ENCODE data around the gene TARP.

The TARP gene

DNA sequence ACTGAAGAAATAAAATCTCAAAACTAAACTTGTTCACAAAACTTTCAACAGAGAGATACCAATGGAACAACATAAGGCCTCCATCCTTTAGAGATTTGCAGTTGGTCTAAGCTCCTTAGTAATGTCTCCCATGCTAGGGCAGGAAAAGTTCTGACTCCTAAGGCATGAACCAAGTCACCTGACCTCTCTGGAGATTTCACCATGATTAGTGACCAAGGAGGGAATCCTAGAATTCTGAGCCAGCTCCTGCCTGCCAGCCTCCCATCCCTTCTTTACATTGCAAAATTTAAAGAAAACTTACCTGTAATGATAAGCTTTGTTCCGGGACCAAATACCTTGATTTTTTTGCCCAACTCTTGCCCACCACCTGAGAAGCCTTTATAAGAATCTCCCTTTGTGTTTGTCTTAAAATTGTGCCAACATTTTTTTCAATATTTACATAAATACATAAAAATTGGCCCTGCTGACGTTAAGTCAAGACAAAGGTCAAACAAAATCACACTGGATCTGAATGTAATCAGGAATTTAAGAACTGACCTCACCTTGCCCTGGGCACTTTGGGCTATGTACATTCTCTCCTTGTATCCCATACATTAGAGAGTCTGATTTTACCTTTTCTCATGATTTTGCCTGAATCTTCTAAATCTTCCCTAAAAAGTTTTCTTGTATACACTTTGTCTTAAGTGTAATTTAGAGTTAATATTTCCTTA lies at the start of gene TARP:
Gene TARP (minus strand): TSS at position 351 of the 710 bp plus-strand sequence.
- Histone ChIP-seq H3K4me1 (ENCODE audit: control insufficient read depth, insufficient read depth, low read length, poor library complexity, severe bottlenecking) (no peaks in the 10 kb centered on the region), H3K4me3 (ENCODE audit: insufficient read depth, low read depth, low read length, poor library complexity, severe bottlenecking) (no peak within 1 kb of the TSS), H3K27ac (ENCODE audit: insufficient read depth, low read length, poor library complexity, severe bottlenecking) (no peak within 1 kb of the TSS)

DNA sequence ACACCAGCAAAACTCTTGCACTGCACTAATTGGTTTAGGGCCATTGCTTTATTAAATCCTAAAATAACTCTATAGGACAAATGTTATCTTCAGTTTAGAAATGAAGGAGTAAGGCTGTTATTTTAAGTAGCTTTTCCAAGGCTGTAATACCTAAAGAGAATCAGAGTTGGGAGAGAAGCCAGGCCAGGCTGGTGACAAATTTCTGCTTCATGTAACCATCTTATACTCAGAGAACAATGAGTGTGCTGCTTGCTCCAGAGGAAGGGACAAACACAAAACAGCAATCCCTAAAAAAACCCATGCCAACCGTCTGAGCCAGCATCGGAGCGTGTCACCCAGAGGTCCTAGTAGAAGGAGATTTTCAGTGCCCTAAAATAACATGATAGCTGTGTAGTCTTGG lies 49.7 kb upstream of the TARP start:
- no peak for DNase-seq
- no peaks in the 10 kb centered on the region for H3K27me3 ChIP-seq (replicated peaks; ENCODE audit: control insufficient read depth, insufficient read depth, low read length, poor library complexity, severe bottlenecking)
- H3K36me3 ChIP-seq (ENCODE audit: control insufficient read depth, insufficient read depth, low read length): no peaks in the 10 kb centered on the region
- no peak overlapping the region for H3K27ac ChIP-seq (ENCODE audit: insufficient read depth, low read length, poor library complexity, severe bottlenecking)
- no peaks in the 10 kb centered on the region for H3K4me1 ChIP-seq (ENCODE audit: control insufficient read depth, insufficient read depth, low read length, poor library complexity, severe bottlenecking)
- H3K9me3 ChIP-seq (ENCODE audit: control insufficient read depth, low read length): no peaks in the 10 kb centered on the region
- no peak overlapping the region for H3K4me3 ChIP-seq (ENCODE audit: insufficient read depth, low read depth, low read length, poor library complexity, severe bottlenecking)

More for the DNA sequence above, at the start of gene TARP:
- Histone ChIP-seq H3K27me3 (replicated peaks; ENCODE audit: control insufficient read depth, insufficient read depth, low read length, poor library complexity, severe bottlenecking) (no peaks in the 10 kb centered on the region), H3K36me3 (ENCODE audit: control insufficient read depth, insufficient read depth, low read length) (no peaks in the 10 kb centered on the region), H3K9me3 (ENCODE audit: control insufficient read depth, low read length) (no peaks in the 10 kb centered on the region)
- no peak for DNase-seq

DNA sequence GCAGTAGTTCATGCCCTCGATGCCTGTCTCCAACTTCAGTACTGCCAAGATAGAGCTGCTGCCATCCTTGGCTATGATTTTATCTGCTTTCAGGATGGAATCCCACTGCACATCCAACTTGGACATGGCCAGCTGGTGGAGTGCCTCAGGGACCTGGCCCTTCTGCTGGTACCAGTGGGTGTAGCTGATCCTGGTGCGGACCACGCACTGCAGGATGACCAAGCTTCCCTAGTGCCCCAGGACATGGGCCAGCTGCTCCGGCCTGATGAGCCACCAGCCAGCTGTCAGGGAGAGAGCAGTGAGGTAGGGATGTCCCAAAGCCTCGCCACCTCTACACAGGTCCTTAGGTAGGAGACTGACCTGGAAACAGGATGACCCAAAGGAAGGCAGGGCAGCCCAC lies 49.0 kb upstream of the TARP start:
- Histone ChIP-seq H3K27me3 (replicated peaks; ENCODE audit: control insufficient read depth, insufficient read depth, low read length, poor library complexity, severe bottlenecking) (no peaks in the 10 kb centered on the region), H3K4me1 (ENCODE audit: control insufficient read depth, insufficient read depth, low read length, poor library complexity, severe bottlenecking) (no peaks in the 10 kb centered on the region), H3K9me3 (ENCODE audit: control insufficient read depth, low read length) (no peaks in the 10 kb centered on the region), H3K27ac (ENCODE audit: insufficient read depth, low read length, poor library complexity, severe bottlenecking) (no peak overlapping the region), H3K4me3 (ENCODE audit: insufficient read depth, low read depth, low read length, poor library complexity, severe bottlenecking) (no peak overlapping the region), H3K36me3 (ENCODE audit: control insufficient read depth, insufficient read depth, low read length) (no peaks in the 10 kb centered on the region)
- no peak for DNase-seq

DNA sequence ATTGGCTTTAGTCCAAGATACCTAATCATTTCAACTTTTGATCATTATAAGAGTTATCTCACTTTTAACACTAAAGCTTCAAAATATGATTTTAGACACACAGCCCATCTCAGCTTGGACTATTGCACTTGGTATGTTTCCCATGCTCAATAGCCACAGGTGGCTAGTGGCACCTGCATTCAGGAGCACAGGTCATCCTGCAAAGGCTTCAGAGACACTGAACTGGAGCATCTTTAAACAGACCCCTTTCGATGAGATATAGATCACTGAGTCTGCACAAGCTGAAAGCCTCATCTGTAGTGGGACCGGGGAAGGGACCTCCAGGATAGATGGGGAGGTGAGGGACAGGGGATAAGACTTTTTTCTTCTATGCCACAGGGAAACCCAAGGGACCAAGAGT lies 48.5 kb upstream of the TARP start:
- Histone ChIP-seq H3K4me1 (ENCODE audit: control insufficient read depth, insufficient read depth, low read length, poor library complexity, severe bottlenecking) (no peaks in the 10 kb centered on the region), H3K9me3 (ENCODE audit: control insufficient read depth, low read length) (no peaks in the 10 kb centered on the region), H3K4me3 (ENCODE audit: insufficient read depth, low read depth, low read length, poor library complexity, severe bottlenecking) (no peak overlapping the region), H3K36me3 (ENCODE audit: control insufficient read depth, insufficient read depth, low read length) (no peaks in the 10 kb centered on the region), H3K27ac (ENCODE audit: insufficient read depth, low read length, poor library complexity, severe bottlenecking) (no peak overlapping the region), H3K27me3 (replicated peaks; ENCODE audit: control insufficient read depth, insufficient read depth, low read length, poor library complexity, severe bottlenecking) (no peaks in the 10 kb centered on the region)
- DNase-seq: no peak

DNA sequence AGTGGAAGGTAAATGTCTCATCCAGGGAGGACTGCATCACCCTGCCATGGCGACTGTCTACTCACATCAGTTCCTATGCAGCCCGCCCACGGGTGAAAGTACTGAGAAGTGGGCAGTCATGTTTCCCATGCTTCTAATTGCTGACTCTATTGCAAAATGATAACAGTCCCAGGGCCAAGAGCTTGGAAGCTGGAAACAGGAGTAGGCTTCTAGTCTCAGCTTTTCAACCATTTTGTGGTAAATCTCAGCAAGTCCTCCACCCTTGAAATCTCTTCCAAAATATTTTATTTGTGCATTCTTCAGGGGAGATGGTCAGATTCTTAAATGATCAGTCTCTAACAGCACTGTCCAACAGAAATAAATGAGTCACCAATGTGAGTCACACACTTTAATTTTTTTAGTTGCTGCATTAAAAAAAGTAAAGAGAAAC lies 48.1 kb upstream of the TARP start:
- H3K9me3 ChIP-seq (ENCODE audit: control insufficient read depth, low read length): no peaks in the 10 kb centered on the region
- H3K27me3 ChIP-seq (replicated peaks; ENCODE audit: control insufficient read depth, insufficient read depth, low read length, poor library complexity, severe bottlenecking): no peaks in the 10 kb centered on the region
- no peak overlapping the region for H3K27ac ChIP-seq (ENCODE audit: insufficient read depth, low read length, poor library complexity, severe bottlenecking)
- DNase-seq: no peak
- no peak overlapping the region for H3K4me3 ChIP-seq (ENCODE audit: insufficient read depth, low read depth, low read length, poor library complexity, severe bottlenecking)
- H3K4me1 ChIP-seq (ENCODE audit: control insufficient read depth, insufficient read depth, low read length, poor library complexity, severe bottlenecking): no peaks in the 10 kb centered on the region
- no peaks in the 10 kb centered on the region for H3K36me3 ChIP-seq (ENCODE audit: control insufficient read depth, insufficient read depth, low read length)

DNA sequence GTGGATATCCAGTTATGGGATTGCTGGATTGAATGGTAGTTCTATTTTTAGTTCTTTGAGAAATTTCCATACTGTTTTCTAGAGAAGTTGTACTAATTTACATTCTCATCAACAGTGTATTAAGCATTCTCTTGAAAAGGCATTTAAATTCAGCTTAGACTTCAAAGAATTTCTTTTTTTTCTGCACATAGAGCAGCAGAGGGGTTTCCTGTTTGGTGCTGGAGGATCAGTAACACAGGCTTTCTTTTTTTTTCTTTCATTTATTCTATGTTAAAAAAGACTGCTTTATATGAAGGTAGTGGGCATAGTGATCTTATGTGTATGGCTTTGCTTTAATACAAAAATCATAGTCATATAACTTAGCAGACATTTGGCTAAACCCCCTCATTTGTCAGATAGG lies 47.6 kb upstream of the TARP start:
- Histone ChIP-seq H3K4me1 (ENCODE audit: control insufficient read depth, insufficient read depth, low read length, poor library complexity, severe bottlenecking) (no peaks in the 10 kb centered on the region), H3K27ac (ENCODE audit: insufficient read depth, low read length, poor library complexity, severe bottlenecking) (no peak overlapping the region)

DNA sequence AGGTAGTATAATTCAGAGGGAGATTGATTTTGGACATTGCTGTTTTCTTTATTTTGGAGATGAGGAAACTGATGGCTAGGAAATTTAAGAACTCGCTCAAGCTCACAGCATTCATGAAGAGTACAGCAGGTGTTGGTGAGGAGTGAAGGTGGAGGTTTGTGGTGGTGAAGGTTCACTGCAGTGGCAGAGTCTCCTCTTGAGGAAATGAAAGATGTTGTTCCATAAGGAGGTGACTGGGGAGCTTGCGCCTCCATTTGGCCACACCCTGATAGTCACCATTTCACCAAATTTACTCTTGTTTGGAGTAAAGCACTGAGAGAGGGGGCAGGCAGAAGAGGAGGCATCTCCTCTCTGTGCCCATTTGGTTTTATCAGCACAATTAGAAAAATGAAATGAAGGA lies 46.4 kb upstream of the TARP start:
- no peaks in the 10 kb centered on the region for H3K4me1 ChIP-seq (ENCODE audit: control insufficient read depth, insufficient read depth, low read length, poor library complexity, severe bottlenecking)

More for the DNA sequence above, 47.6 kb upstream of the TARP start:
- Histone ChIP-seq H3K27me3 (replicated peaks; ENCODE audit: control insufficient read depth, insufficient read depth, low read length, poor library complexity, severe bottlenecking) (no peaks in the 10 kb centered on the region), H3K36me3 (ENCODE audit: control insufficient read depth, insufficient read depth, low read length) (no peaks in the 10 kb centered on the region), H3K9me3 (ENCODE audit: control insufficient read depth, low read length) (no peaks in the 10 kb centered on the region), H3K4me3 (ENCODE audit: insufficient read depth, low read depth, low read length, poor library complexity, severe bottlenecking) (no peak overlapping the region)
- DNase-seq: no peak

DNA sequence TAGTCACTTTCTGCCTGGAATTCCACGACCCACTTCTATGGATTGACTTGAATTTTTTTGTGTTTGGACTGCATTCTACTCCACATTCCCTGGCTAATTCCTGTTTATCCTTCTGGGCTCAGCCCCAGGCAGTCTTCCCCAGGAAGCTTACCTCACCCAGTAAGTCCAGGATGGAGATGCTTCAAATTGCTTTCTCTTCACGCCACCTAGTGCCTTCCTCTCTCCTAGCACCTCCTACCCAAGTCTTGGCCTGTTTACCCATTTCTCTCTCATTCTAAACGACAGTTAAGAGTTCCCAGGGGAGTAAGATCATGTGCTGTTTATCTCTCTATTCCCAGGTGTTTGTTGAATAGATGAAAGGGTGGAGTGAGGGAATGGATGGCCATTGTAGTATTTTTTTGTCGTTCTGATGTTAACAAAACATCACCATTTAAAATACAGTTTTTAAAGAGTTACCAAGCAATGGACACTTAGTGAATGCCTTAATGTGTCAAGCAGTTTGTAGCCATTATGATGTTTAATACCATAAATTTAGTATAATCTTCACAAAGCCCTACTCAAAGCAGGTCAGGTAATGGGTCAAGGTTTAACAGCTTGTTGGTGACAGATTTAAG lies 45.5 kb upstream of the TARP start:
- no peak overlapping the region for H3K27ac ChIP-seq (ENCODE audit: insufficient read depth, low read length, poor library complexity, severe bottlenecking)
- no peaks in the 10 kb centered on the region for H3K9me3 ChIP-seq (ENCODE audit: control insufficient read depth, low read length)
- DNase-seq: no peak
- no peaks in the 10 kb centered on the region for H3K4me1 ChIP-seq (ENCODE audit: control insufficient read depth, insufficient read depth, low read length, poor library complexity, severe bottlenecking)
- H3K36me3 ChIP-seq (ENCODE audit: control insufficient read depth, insufficient read depth, low read length): no peaks in the 10 kb centered on the region
- H3K4me3 ChIP-seq (ENCODE audit: insufficient read depth, low read depth, low read length, poor library complexity, severe bottlenecking): no peak overlapping the region
- no peaks in the 10 kb centered on the region for H3K27me3 ChIP-seq (replicated peaks; ENCODE audit: control insufficient read depth, insufficient read depth, low read length, poor library complexity, severe bottlenecking)

More for the DNA sequence above, 46.4 kb upstream of the TARP start:
- Histone ChIP-seq H3K27me3 (replicated peaks; ENCODE audit: control insufficient read depth, insufficient read depth, low read length, poor library complexity, severe bottlenecking) (no peaks in the 10 kb centered on the region), H3K4me3 (ENCODE audit: insufficient read depth, low read depth, low read length, poor library complexity, severe bottlenecking) (no peak overlapping the region), H3K27ac (ENCODE audit: insufficient read depth, low read length, poor library complexity, severe bottlenecking) (no peak overlapping the region), H3K9me3 (ENCODE audit: control insufficient read depth, low read length) (no peaks in the 10 kb centered on the region), H3K36me3 (ENCODE audit: control insufficient read depth, insufficient read depth, low read length) (no peaks in the 10 kb centered on the region)
- DNase-seq: no peak

DNA sequence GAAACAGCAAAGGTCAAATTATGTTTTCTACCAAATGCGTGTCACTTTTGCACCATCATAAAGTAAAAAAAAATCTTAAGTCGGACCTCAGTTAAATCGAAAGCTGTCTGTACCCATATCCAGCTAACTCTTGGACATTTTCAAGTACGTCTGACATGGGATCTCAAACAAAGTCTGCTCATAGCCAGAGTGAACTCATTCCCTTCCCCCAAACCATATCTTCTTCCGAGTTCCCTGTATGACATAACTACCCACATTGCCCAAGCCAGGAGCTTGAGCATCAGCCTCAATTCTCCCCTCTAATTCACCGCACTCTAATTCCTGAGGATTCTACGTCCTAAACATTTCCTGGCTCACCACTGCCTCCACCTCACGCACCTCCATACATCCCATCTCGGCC lies 44.8 kb upstream of the TARP start:
- Histone ChIP-seq H3K36me3 (ENCODE audit: control insufficient read depth, insufficient read depth, low read length) (no peaks in the 10 kb centered on the region), H3K9me3 (ENCODE audit: control insufficient read depth, low read length) (no peaks in the 10 kb centered on the region), H3K4me3 (ENCODE audit: insufficient read depth, low read depth, low read length, poor library complexity, severe bottlenecking) (no peak overlapping the region), H3K27me3 (replicated peaks; ENCODE audit: control insufficient read depth, insufficient read depth, low read length, poor library complexity, severe bottlenecking) (no peaks in the 10 kb centered on the region), H3K4me1 (ENCODE audit: control insufficient read depth, insufficient read depth, low read length, poor library complexity, severe bottlenecking) (no peaks in the 10 kb centered on the region), H3K27ac (ENCODE audit: insufficient read depth, low read length, poor library complexity, severe bottlenecking) (no peak overlapping the region)
- no peak for DNase-seq

DNA sequence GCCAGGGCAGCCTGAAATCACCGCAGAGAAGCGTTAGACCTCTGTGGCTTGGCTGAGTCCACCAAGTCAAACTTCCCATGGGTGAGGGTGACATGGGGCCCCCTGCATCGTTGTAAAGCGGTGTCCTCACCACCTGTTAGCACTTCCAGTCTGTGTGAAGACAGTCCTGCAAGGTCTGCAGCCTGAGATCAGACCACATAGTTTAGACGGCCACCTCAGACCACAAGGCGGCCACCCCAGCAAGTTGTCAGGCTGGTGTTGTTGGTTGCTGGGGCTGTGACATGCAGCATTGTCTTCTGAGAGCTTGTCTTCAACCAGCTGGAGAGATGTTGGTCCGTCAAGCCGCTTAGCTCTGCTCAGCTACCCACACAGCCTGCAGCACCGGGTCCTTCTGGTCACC lies 44.1 kb upstream of the TARP start:
- no peak for DNase-seq
- no peak overlapping the region for H3K27ac ChIP-seq (ENCODE audit: insufficient read depth, low read length, poor library complexity, severe bottlenecking)

More for the DNA sequence above, 44.1 kb upstream of the TARP start:
- Histone ChIP-seq H3K4me1 (ENCODE audit: control insufficient read depth, insufficient read depth, low read length, poor library complexity, severe bottlenecking) (no peaks in the 10 kb centered on the region), H3K4me3 (ENCODE audit: insufficient read depth, low read depth, low read length, poor library complexity, severe bottlenecking) (no peak overlapping the region), H3K36me3 (ENCODE audit: control insufficient read depth, insufficient read depth, low read length) (no peaks in the 10 kb centered on the region), H3K27me3 (replicated peaks; ENCODE audit: control insufficient read depth, insufficient read depth, low read length, poor library complexity, severe bottlenecking) (no peaks in the 10 kb centered on the region), H3K9me3 (ENCODE audit: control insufficient read depth, low read length) (no peaks in the 10 kb centered on the region)
